HepG2 (cell line): ENCODE measurements around the gene FAM13B. TPM values are rescaled to one million over a fixed set of nuclear protein-coding genes. Genes with fewer than 3 reads are reported as not detected.

Source experiments
- ATAC-seq: fragments of 200-7000 bp; cut with Tn5 transposase; 3 replicates; pipeline ENCODE4 v1.9.1; 2020; ENCODE audit warnings: mild to moderate bottlenecking, moderate library complexity
- BruUV-seq: library from RNA; stranded (reverse); fragments of 400-500 nt; replicated peaks from 2 replicates; lab custom pipeline; 2021; lab: Mats Ljungman, UMichigan
- CTCF ChIA-PET: fragments of 300-600 bp; formaldehyde crosslinking; extraction: SDS; loops from one replicate; lab custom pipeline; 2021; ENCODE audit warnings: low total read pairs, inconsistent platforms, low intra/inter-chr PET ratio; lab: Yijun Ruan, JAX
- POLR2A ChIA-PET: fragments of 350-600 bp; sonication (Branson Sonifier 250); formaldehyde crosslinking; loops from one replicate; lab custom pipeline; 2020; ENCODE audit warnings: antibody characterized with exemption, inconsistent platforms; lab: Yijun Ruan, JAX
- DNase-seq: peaks from one replicate; pipeline ENCODE4 v3.0.0-alpha.2; 2015; ENCODE audit warnings: low spot score
- FAIRE-seq: peaks from 3 replicates; lab custom pipeline; 2011; peaks lifted over from hg19 to GRCh38; lab: Jason Lieb, UNC
- H2AFZ ChIP-seq: one replicate; pipeline ENCODE4 v1.6.1; 2011; ENCODE audit warnings: low read length, inconsistent platforms
- H3K27ac ChIP-seq: fragments of 300-600 bp; 3 replicates; pipeline ENCODE4 v1.8.0; 2011; ENCODE audit warnings: mixed run types, mild to moderate bottlenecking, mixed read lengths, low read length, inconsistent platforms; ENCODE audit not compliant: insufficient read depth; ENCODE audit errors: extremely low read length
- H3K27me3 ChIP-seq, 2 experiments: fragments of 200-600 bp in 1 of 2; 2 replicates in 1 of 2; 3 replicates in 1 of 2; pipeline versions ENCODE4 v1.6.0 to v1.8.0; 2011; ENCODE audit warnings: low read length in 2 of 2, mild to moderate bottlenecking in 2 of 2, moderate library complexity in 2 of 2, inconsistent platforms in 1 of 2; ENCODE audit not compliant: insufficient read depth in 2 of 2, control insufficient read depth in 1 of 2
- H3K36me3 ChIP-seq, 2 experiments: fragments of 200-600 bp in 1 of 2; replicated peaks in 1 of 2; 2 replicates in 1 of 2; 3 replicates in 1 of 2; pipeline versions ENCODE4 v1.5.1 to v1.8.0; 2011; ENCODE audit warnings: low read length in 2 of 2, inconsistent platforms in 1 of 2; ENCODE audit not compliant: insufficient read depth in 2 of 2, control insufficient read depth in 1 of 2
- H3K4me1 ChIP-seq: 2 replicates; pipeline ENCODE4 v1.5.1; 2012; ENCODE audit warnings: low read length, inconsistent platforms; ENCODE audit not compliant: insufficient read depth
- H3K4me2 ChIP-seq: 2 replicates; pipeline ENCODE4 v1.6.0; 2011; ENCODE audit warnings: low read depth, low read length, inconsistent platforms
- H3K4me3 ChIP-seq, 3 experiments: fragments of 200-600 bp in 1 of 3; sonication (generic), shearing (Covaris generic) in 1 of 3; replicated peaks in 1 of 3; 2 replicates each; pipeline ENCODE4 v1.5.1; 2011 to 2016; ENCODE audit warnings: low read length in 3 of 3, inconsistent platforms in 2 of 3, low read depth in 2 of 3, mild to moderate bottlenecking in 2 of 3, control low read depth in 1 of 3, mixed read lengths in 1 of 3; ENCODE audit not compliant: insufficient read depth in 1 of 3
- H3K79me2 ChIP-seq: one replicate; pipeline ENCODE4 v1.6.1; 2011; ENCODE audit warnings: low read length, inconsistent platforms; ENCODE audit not compliant: insufficient read depth
- H3K9ac ChIP-seq: 2 replicates; pipeline ENCODE4 v1.6.0; 2011; ENCODE audit warnings: mild to moderate bottlenecking, low read depth, low read length, inconsistent platforms; ENCODE audit not compliant: insufficient read depth
- H3K9me3 ChIP-seq: 2 replicates; pipeline ENCODE4 v1.5.1; 2012; ENCODE audit warnings: mild to moderate bottlenecking, low read length
- H4K20me1 ChIP-seq: 2 replicates; pipeline ENCODE4 v1.6.0; 2011; ENCODE audit warnings: inconsistent platforms, mild to moderate bottlenecking, low read length, moderate library complexity; ENCODE audit not compliant: insufficient read depth
- SATB2 ChIP-seq: sonication (generic); formaldehyde crosslinking; IDR thresholded peaks from 2 replicates; pipeline ENCODE4 v1.5.0; 2020; ENCODE audit warnings: missing genetic modification reagents
- WGBS: methylation state at CpG from one replicate; pipeline ENCODE4 v1.1.6; 2017; ENCODE audit warnings: low lambda C conversion rate; 5-methylcytosine and 5-hydroxymethylcytosine counted together
- in situ Hi-C: cut with HindIII; loops from 2 replicates; pipeline ENCODE4 v1.10.0; 2017; ENCODE audit warnings: low pct_unique_long_range_greater_than_20kb; ENCODE audit not compliant: extremely low pct_ligation_motif_present
- intact Hi-C: fragments of 100-400 bp; cut with micrococcal nuclease; formaldehyde crosslinking; loops from one replicate; pipeline ENCODE4 v1.10.0; 2022; ENCODE audit not compliant: unreplicated experiment
- polyA plus RNA-seq, 8 experiments: library from polyadenylated mRNA; depleted of rRNA in 3 of 8; stranded (reverse) in 7 of 8; unstranded in 1 of 8; fragments of >200 nt; fragmentation: Illumina TruSeq in 4 of 8; extraction: Trizol in 4 of 8; gene quantifications; 2 replicates each; pipeline versions ENCODE4 v1.2.1 to v1.2.3, GENCODE V29; 2011 to 2016; ENCODE audit warnings: low read depth in 4 of 8, missing spikeins in 1 of 8, mixed read lengths in 1 of 8; ENCODE audit not compliant: insufficient read depth in 1 of 8
- total RNA-seq, 5 experiments: library from RNA; depleted of rRNA; stranded (reverse); fragments of >200 nt; fragmentation: Illumina TruSeq; extraction: Trizol; gene quantifications; 2 replicates each; pipeline ENCODE4 v1.2.3, GENCODE V29; 2016; ENCODE audit warnings: low read depth in 1 of 5
- TF ChIP-seq, protein P1 (sequence below): IDR thresholded peaks from 2 replicates; pipeline ENCODE4 v1.4.0; 2020; ENCODE audit warnings: mild to moderate bottlenecking, missing genetic modification reagents
- TF ChIP-seq, protein P2 (sequence below): sonication (generic); formaldehyde crosslinking; IDR thresholded peaks from 2 replicates; pipeline ENCODE4 v1.4.0; 2020; ENCODE audit warnings: missing genetic modification reagents, low read depth, mild to moderate bottlenecking, borderline replicate concordance
- TF ChIP-seq, protein P3 (sequence below): sonication (generic); formaldehyde crosslinking; IDR thresholded peaks from 2 replicates; pipeline ENCODE4 v1.4.0; 2020; ENCODE audit warnings: missing genetic modification reagents

Gene FAM13B
- total and polyA plus RNA-seq, 2 of the 13 experiments (the other 11 are each of a cell fraction or from before 2014, with no cell fraction given) = 6.9 to 11.5 TPM

DNA sequence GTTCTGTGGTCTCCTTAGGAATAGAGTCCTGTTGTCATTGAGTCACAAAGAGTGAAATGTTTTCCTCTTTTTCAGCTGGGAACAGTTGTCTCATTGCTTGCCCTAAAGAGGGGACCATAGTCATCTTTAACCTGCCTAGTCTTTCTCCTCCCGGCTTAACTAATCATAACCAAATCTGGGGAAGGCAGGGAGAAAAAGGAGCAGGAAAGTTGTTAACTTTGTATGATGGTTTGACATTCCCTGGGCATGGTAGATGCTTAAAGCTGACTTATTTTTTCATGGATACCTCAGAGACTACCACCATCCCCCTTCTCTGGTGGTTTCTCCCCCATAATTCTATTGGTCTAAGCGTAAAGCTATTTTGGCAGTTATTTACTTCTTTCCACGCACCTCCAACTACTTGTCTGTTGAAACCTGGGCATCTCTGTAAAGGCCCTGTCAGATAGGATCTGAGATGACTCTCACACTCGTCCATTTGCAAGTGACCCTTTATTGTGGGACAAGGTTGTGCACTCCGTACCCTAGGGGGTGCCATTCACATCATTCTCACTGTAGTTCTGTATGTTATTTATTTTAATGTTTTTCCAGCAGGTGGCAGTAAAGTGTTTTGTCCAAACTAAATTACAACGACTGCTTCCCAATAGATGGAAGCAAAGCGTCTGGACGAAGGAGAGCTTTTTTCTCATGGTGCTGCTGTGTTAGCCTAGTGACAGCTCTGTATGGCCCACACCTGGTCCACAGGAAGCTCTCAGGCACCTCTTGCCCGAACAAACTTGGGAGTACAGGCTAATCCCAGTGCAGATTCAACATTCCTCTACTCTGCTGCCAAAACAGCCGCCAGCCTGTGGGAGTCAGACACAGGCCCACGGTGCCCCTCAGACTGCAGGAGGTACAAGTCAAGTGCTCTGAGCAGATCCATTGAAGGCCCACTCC lies 3.0 kb upstream of the FAM13B start (continued):
- TF ChIP-seq, protein P1, sequence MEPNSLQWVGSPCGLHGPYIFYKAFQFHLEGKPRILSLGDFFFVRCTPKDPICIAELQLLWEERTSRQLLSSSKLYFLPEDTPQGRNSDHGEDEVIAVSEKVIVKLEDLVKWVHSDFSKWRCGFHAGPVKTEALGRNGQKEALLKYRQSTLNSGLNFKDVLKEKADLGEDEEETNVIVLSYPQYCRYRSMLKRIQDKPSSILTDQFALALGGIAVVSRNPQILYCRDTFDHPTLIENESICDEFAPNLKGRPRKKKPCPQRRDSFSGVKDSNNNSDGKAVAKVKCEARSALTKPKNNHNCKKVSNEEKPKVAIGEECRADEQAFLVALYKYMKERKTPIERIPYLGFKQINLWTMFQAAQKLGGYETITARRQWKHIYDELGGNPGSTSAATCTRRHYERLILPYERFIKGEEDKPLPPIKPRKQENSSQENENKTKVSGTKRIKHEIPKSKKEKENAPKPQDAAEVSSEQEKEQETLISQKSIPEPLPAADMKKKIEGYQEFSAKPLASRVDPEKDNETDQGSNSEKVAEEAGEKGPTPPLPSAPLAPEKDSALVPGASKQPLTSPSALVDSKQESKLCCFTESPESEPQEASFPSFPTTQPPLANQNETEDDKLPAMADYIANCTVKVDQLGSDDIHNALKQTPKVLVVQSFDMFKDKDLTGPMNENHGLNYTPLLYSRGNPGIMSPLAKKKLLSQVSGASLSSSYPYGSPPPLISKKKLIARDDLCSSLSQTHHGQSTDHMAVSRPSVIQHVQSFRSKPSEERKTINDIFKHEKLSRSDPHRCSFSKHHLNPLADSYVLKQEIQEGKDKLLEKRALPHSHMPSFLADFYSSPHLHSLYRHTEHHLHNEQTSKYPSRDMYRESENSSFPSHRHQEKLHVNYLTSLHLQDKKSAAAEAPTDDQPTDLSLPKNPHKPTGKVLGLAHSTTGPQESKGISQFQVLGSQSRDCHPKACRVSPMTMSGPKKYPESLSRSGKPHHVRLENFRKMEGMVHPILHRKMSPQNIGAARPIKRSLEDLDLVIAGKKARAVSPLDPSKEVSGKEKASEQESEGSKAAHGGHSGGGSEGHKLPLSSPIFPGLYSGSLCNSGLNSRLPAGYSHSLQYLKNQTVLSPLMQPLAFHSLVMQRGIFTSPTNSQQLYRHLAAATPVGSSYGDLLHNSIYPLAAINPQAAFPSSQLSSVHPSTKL = peak; percentile 60
- TF ChIP-seq, protein P2, sequence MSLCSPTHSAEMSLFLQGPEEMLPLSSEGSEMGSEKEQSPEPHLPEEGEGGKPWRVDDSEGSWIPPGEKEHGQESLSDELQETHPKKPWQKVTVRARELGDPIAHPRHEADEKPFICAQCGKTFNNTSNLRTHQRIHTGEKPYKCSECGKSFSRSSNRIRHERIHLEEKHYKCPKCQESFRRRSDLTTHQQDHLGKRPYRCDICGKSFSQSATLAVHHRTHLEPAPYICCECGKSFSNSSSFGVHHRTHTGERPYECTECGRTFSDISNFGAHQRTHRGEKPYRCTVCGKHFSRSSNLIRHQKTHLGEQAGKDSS (CRISPR knock-in tag) = no peak

DNA sequence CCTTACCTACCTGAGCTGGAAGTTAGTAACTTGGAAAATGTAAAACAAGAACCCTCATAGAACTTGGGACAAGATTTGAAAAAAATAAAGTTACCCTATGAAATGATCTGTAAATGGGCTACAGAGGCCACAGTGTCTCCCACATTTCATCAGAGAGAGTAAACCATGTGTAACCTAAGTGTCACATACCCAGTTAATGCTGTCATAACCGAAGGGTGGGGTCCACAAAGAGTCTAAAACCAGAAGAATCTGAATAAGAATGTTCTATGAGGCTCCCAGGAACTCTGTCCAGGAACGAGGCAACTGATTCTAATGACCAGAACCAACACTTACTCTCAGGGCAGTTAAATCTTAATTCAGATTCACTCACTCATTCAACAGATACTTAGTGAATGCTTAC lies 1.0 kb upstream of the FAM13B start:
- Histone ChIP-seq H3K27me3 (no peaks in the 10 kb centered on the region; a peak in 1 of 5 replicates), H3K4me3 (peak overlapping the region; percentile 70 to 99 (median 97); a peak in 5 of 6 replicates), H3K27ac (no peak overlapping the region), H3K9me3 (no peaks in the 10 kb centered on the region), H3K79me2 (peaks cover 36% of the 10 kb centered on the region), H3K36me3 (no peaks in the 10 kb centered on the region), H3K4me1 (peaks cover 46% of the 10 kb centered on the region), H4K20me1 (peaks cover 29% of the 10 kb centered on the region), H2AFZ (no peak overlapping the region), H3K4me2 (peak overlapping the region; percentile 78), H3K9ac (peak overlapping the region; percentile 99)
- POLR2A ChIA-PET = interaction anchor here (1.2 to 1.7 kb wide), 2 partner anchors 15 to 280 kb away, joined by 4 to 7 read pairs; partner anchors contain the start of gene HNRNPA0
- DNase-seq (no peak), FAIRE-seq (no peak), ATAC-seq (no peak)
- 37% methylated on average over 2 of the region's 2 CpGs for WGBS
- TF ChIP-seq SATB2 (CRISPR knock-in tag) = no peak
- TF ChIP-seq, protein P3, sequence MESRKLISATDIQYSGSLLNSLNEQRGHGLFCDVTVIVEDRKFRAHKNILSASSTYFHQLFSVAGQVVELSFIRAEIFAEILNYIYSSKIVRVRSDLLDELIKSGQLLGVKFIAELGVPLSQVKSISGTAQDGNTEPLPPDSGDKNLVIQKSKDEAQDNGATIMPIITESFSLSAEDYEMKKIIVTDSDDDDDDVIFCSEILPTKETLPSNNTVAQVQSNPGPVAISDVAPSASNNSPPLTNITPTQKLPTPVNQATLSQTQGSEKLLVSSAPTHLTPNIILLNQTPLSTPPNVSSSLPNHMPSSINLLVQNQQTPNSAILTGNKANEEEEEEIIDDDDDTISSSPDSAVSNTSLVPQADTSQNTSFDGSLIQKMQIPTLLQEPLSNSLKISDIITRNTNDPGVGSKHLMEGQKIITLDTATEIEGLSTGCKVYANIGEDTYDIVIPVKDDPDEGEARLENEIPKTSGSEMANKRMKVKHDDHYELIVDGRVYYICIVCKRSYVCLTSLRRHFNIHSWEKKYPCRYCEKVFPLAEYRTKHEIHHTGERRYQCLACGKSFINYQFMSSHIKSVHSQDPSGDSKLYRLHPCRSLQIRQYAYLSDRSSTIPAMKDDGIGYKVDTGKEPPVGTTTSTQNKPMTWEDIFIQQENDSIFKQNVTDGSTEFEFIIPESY (CRISPR knock-in tag) = no peak
- in situ Hi-C loops (loop anchor here (5.0 kb wide), 1 partner anchor 33 kb away; no protein-coding TSS in a partner anchor), intact Hi-C loops (no loop called here)
- no TSS peak for BruUV-seq
- CTCF ChIA-PET = no interaction called here
